ENCODE data around the gene DGCR2.

DGCR2 gene

DNA sequence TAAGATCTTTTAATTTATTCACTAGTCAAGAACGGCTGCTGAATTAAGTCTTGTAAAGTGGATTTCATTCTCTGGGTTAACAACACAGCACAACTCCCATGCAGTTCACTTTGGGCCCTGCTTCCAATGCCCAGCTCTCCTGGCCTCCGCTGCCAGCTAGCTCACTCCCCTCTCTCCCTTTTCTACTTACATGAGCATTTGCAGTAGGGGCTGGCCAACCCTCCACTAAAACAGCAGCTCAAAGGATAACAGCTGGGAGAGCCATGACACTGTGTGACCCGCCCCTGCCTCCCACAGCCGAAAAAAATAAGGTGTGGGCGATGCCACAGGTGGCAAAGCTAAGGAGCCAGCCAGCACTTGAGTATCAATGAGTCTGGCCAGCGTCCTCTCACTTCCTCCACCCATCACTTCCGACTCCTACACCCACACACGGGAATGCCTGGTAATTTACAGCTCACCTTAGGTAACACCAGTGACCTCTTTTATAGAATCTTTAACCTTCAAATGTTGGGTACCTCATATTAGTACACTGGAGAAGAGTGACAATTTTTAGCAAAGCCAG is 56.8 kb downstream of the DGCR2 start:
- DNase-seq: no peak
- no peaks in the 10 kb centered on the region for H4K20me1 ChIP-seq (ENCODE audit: insufficient read depth, low read length)
- no peaks in the 10 kb centered on the region for H3K79me2 ChIP-seq (ENCODE audit: low read length)
- H3K27me3 ChIP-seq (replicated peaks; ENCODE audit: insufficient read depth, low read length): no peaks in the 10 kb centered on the region
- no peaks in the 10 kb centered on the region for H3F3A ChIP-seq (ENCODE audit: insufficient read depth, low read length)
- H3K9me3 ChIP-seq (replicated peaks; ENCODE audit: insufficient read depth, low read length): no peaks in the 10 kb centered on the region
- H3K27ac ChIP-seq (ENCODE audit: low read length): no peak overlapping the region
- H3K4me1 ChIP-seq (ENCODE audit: low read length): no peaks in the 10 kb centered on the region
- H3K9ac ChIP-seq (ENCODE audit: low read length): no peak overlapping the region
- H2AFZ ChIP-seq (ENCODE audit: low read length): no peak overlapping the region
- no peak overlapping the region for H3K4me2 ChIP-seq (ENCODE audit: low read depth, low read length)
- H3K4me3 ChIP-seq (ENCODE audit: low read length): no peak overlapping the region
- no peaks in the 10 kb centered on the region for H3K9me2 ChIP-seq (replicated peaks; ENCODE audit: insufficient read depth, low read length)
- TF ChIP-seq EZH2phosphoT487 (IDR thresholded peaks at IDR 0.05; ENCODE audit: low read length) (no peak), EZH2 (optimal IDR thresholded peaks at IDR 0.05; ENCODE audit: low read depth, low read length) (no peak)
- TF ChIP-seq, protein P1, sequence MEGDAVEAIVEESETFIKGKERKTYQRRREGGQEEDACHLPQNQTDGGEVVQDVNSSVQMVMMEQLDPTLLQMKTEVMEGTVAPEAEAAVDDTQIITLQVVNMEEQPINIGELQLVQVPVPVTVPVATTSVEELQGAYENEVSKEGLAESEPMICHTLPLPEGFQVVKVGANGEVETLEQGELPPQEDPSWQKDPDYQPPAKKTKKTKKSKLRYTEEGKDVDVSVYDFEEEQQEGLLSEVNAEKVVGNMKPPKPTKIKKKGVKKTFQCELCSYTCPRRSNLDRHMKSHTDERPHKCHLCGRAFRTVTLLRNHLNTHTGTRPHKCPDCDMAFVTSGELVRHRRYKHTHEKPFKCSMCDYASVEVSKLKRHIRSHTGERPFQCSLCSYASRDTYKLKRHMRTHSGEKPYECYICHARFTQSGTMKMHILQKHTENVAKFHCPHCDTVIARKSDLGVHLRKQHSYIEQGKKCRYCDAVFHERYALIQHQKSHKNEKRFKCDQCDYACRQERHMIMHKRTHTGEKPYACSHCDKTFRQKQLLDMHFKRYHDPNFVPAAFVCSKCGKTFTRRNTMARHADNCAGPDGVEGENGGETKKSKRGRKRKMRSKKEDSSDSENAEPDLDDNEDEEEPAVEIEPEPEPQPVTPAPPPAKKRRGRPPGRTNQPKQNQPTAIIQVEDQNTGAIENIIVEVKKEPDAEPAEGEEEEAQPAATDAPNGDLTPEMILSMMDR (IDR thresholded peaks at IDR 0.05; ENCODE audit: low read length): no peak
- no peaks in the 10 kb centered on the region for H3K36me3 ChIP-seq (replicated peaks; ENCODE audit: insufficient read depth, low read length)

DNA sequence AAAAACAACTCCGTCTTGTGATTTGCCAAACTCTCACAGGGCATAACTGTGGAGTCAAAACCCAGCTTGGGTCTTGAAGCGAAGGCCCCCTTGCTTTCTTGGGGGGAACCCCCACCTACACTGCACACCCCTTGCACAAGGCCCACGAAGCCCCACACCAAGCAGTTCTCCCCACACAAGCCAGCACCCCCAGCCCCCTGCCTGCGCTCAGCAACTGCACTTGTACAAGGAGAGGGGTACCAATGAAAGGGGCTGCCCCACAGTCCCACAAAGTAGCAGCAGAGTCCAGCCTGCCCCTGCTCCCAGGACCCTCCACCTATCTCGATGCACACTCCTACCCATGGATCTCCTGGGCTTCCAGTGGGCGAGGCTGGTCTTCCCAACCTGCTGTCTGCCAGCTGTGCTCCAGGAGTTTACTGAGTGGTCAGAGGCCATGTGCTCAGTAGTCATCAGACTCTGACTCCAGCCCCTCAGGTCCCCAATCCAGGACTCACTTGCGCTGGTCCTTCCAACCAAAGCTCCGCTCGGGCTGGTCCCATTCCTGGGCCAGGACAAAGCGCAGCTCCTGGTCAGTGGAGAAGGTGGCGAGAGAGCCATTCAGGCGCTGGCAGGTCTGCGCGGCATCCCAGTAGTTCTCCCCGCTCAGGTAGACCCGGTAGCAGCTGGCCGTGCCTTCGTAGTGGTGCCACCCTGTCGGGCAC is 57.7 kb downstream of the DGCR2 start:
- Histone ChIP-seq H3K9me3 (replicated peaks; ENCODE audit: insufficient read depth, low read length) (no peaks in the 10 kb centered on the region), H3K4me2 (ENCODE audit: low read depth, low read length) (no peak overlapping the region), H3K4me3 (ENCODE audit: low read length) (no peak overlapping the region), H3K36me3 (replicated peaks; ENCODE audit: insufficient read depth, low read length) (no peaks in the 10 kb centered on the region), H3K9me2 (replicated peaks; ENCODE audit: insufficient read depth, low read length) (no peaks in the 10 kb centered on the region), H2AFZ (ENCODE audit: low read length) (no peak overlapping the region), H3K27ac (ENCODE audit: low read length) (no peak overlapping the region), H3K9ac (ENCODE audit: low read length) (no peak overlapping the region), H3K4me1 (ENCODE audit: low read length) (no peaks in the 10 kb centered on the region), H3K79me2 (ENCODE audit: low read length) (no peaks in the 10 kb centered on the region), H4K20me1 (ENCODE audit: insufficient read depth, low read length) (no peaks in the 10 kb centered on the region), H3F3A (ENCODE audit: insufficient read depth, low read length) (no peaks in the 10 kb centered on the region), H3K27me3 (replicated peaks; ENCODE audit: insufficient read depth, low read length) (no peaks in the 10 kb centered on the region)
- TF ChIP-seq EZH2 (optimal IDR thresholded peaks at IDR 0.05; ENCODE audit: low read depth, low read length): no peak
- no peak for TF ChIP-seq EZH2phosphoT487 (IDR thresholded peaks at IDR 0.05; ENCODE audit: low read length)
- TF ChIP-seq, protein P1 (IDR thresholded peaks at IDR 0.05; ENCODE audit: low read length): no peak
- DNase-seq: no peak

DNA sequence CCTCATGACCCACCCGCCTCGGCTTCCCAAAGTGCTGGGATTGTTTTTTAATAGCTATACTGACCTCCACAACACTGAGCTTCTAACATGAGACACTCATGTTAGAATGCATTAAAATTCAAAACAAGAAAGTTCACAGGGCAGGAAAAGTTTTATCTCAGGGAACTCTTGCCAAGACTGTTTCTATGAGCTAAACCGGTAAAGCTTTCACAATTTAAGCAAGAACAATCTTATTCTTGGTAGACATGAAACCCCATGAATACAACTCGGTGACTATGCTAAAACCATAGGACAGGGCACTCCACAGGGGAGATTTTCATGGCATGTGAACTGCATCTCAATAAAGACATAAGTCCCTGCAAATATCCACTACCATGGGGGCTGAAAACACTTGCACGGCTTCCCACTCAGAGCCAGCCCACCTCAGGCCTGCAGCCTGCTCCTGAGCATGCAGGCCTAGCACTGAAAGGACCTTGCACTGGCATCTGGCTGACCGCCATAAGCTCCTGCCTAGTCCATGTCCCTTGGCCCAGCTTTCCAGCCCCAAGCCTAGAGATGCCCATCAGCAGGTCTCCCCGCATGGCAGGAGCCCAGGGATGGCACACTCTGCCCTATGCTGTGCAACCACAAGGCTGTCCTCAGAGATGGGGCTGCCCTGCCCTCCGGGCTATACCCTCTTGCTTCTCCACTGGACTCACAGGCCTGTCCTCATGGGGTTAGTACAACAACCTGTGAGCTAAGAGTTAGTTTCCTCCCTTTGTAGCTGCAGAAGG is 58.4 kb downstream of the DGCR2 start:
- no peaks in the 10 kb centered on the region for H4K20me1 ChIP-seq (ENCODE audit: insufficient read depth, low read length)
- H3K4me3 ChIP-seq (ENCODE audit: low read length): no peak overlapping the region
- no peak overlapping the region for H3K9ac ChIP-seq (ENCODE audit: low read length)

More for the DNA sequence above, 58.4 kb downstream of the DGCR2 start:
- no peak overlapping the region for H2AFZ ChIP-seq (ENCODE audit: low read length)
- no peak overlapping the region for H3K27ac ChIP-seq (ENCODE audit: low read length)
- no peaks in the 10 kb centered on the region for H3K9me3 ChIP-seq (replicated peaks; ENCODE audit: insufficient read depth, low read length)
- DNase-seq: no peak
- H3K36me3 ChIP-seq (replicated peaks; ENCODE audit: insufficient read depth, low read length): no peaks in the 10 kb centered on the region
- no peaks in the 10 kb centered on the region for H3K79me2 ChIP-seq (ENCODE audit: low read length)
- H3K9me2 ChIP-seq (replicated peaks; ENCODE audit: insufficient read depth, low read length): no peaks in the 10 kb centered on the region
- no peak overlapping the region for H3K4me2 ChIP-seq (ENCODE audit: low read depth, low read length)
- no peaks in the 10 kb centered on the region for H3F3A ChIP-seq (ENCODE audit: insufficient read depth, low read length)
- no peak for TF ChIP-seq EZH2 (optimal IDR thresholded peaks at IDR 0.05; ENCODE audit: low read depth, low read length)
- TF ChIP-seq, protein P1 (IDR thresholded peaks at IDR 0.05; ENCODE audit: low read length): no peak
- no peak for TF ChIP-seq EZH2phosphoT487 (IDR thresholded peaks at IDR 0.05; ENCODE audit: low read length)
- no peaks in the 10 kb centered on the region for H3K27me3 ChIP-seq (replicated peaks; ENCODE audit: insufficient read depth, low read length)
- no peaks in the 10 kb centered on the region for H3K4me1 ChIP-seq (ENCODE audit: low read length)
